ENCODE measurements around the gene HIVEP3.

DNA sequence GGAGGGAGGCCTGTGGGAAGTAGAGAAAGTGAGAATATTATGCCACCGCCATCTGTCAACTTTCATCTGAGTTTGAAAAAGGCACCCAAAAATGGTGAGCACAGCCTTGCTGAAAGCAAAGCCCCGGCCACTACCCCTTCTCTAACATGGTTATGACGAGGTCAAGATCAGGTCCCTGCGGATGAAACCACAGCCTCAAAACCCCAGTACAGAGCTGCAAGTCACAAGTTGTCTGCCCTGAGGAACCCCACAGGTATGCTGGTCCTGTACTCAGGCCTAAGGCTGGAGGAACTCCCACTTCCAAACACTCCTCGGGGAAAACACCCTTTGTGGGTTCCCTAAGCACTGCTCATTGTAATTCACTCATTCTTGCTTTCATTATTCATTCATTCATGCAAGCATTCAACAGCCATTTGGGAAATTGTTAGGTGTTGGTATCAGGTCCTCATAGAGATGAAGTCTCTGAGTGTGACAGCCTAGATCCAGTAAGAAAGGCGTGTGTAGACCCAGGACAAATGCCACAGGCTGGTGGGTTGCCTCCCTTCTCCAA is 217.7 kb downstream of the HIVEP3 start:
- TF ChIP-seq POLR2AphosphoS5 (IDR thresholded peaks at IDR 0.05; ENCODE audit: low read depth, low read length) (no peak), POLR2A (IDR thresholded peaks at IDR 0.05; ENCODE audit: low read depth, low read length) (no peak), TAF1 (IDR thresholded peaks at IDR 0.05; ENCODE audit: low read depth, low read length) (no peak), POU2F2 (IDR thresholded peaks at IDR 0.05; ENCODE audit: low read depth, low read length) (no peak)

All from GM12891 (cell line).